Prostate gland (tissue), 2 donors: ENCODE data around the gene HOXA3.

Source experiments
- CTCF ChIP-seq, 4 experiments: fragments of 200-600 bp in 2 of 4; fragments of 450-650 bp in 2 of 4; sonication (generic) in 2 of 4; IDR thresholded peaks; 1 replicate in 3 of 4; 2 replicates in 1 of 4; pipeline ENCODE4 v1.5.1; 2016 to 2019; ENCODE audit warnings: antibody characterized with exemption in 4 of 4, mild to moderate bottlenecking in 2 of 4, moderate library complexity in 2 of 4
- POLR2AphosphoS5 ChIP-seq: sonication (generic); formaldehyde crosslinking; IDR thresholded peaks from one replicate; pipeline ENCODE4 v1.6.1; 2017; ENCODE audit warnings: antibody characterized with exemption

GRCh38 chr7:27161721-27162560, 9.6 kb upstream of the HOXA3 start:
- TF ChIP-seq POLR2AphosphoS5: no peak
- peak in 1 of 4 experiments; percentile 2 for TF ChIP-seq CTCF (IDR thresholded peaks at IDR 0.05)
